Gastroesophageal sphincter (tissue), 4 donors: ENCODE data around the gene NUP153. TPM values are rescaled to one million over a fixed set of nuclear protein-coding genes. Genes with fewer than 3 reads are reported as not detected.
A peak's percentile ranks its signal among the peaks of the same experiment; 100 is the strongest.

ENCODE experiments used
- ATAC-seq: fragments of 150-250 bp; one replicate; pipeline ENCODE4 v1.9.1; 2016; ENCODE audit warnings: mild to moderate bottlenecking, moderate library complexity
- H3K27ac ChIP-seq, 4 donors: fragments of 200-600 bp; sonication (generic) in 3 of 4; 1 replicate in 3 of 4; 2 replicates in 1 of 4; pipeline ENCODE4 v1.5.1; 2016 to 2019
- H3K27me3 ChIP-seq: fragments of 200-600 bp; sonication (generic); one replicate; pipeline ENCODE4 v1.5.1; 2019
- H3K36me3 ChIP-seq, 2 donors: fragments of 200-600 bp; sonication (generic); one replicate each; pipeline ENCODE4 v1.5.1; 2019; ENCODE audit warnings: control low read depth in 1 of 2
- H3K4me1 ChIP-seq, 3 donors: fragments of 200-600 bp; sonication (generic); 1 replicate in 2 of 3; 2 replicates in 1 of 3; pipeline ENCODE4 v1.5.1; 2016 to 2019; ENCODE audit warnings: control low read depth in 2 of 3
- H3K4me3 ChIP-seq, 2 donors: fragments of 200-600 bp; sonication (generic); one replicate each; pipeline ENCODE4 v1.5.1; 2019; ENCODE audit warnings: mild to moderate bottlenecking in 1 of 2, moderate library complexity in 1 of 2
- H3K9me3 ChIP-seq, 3 donors: fragments of 200-600 bp; sonication (generic); one replicate each; pipeline ENCODE4 v1.5.1; 2017 to 2019; ENCODE audit warnings: control low read depth in 2 of 3
- CTCF ChIP-seq, 4 experiments: fragments of 200-600 bp in 2 of 4; fragments of 450-650 bp in 2 of 4; sonication (generic) in 1 of 4; IDR thresholded peaks; one replicate each; pipeline ENCODE4 v1.5.1; 2017 to 2019; ENCODE audit warnings: antibody characterized with exemption in 4 of 4, mild to moderate bottlenecking in 2 of 4, moderate library complexity in 2 of 4
- EP300 ChIP-seq: sonication (generic); formaldehyde crosslinking; IDR thresholded peaks from one replicate; pipeline ENCODE4 v1.6.1; 2017; ENCODE audit warnings: antibody characterized with exemption, mild to moderate bottlenecking
- POLR2A ChIP-seq, 2 donors: fragments of 450-650 bp; IDR thresholded peaks; one replicate each; pipeline ENCODE4 v1.6.1; 2017; ENCODE audit warnings: antibody characterized with exemption in 2 of 2, mild to moderate bottlenecking in 2 of 2, moderate library complexity in 1 of 2
- POLR2AphosphoS5 ChIP-seq: sonication (generic); formaldehyde crosslinking; IDR thresholded peaks from one replicate; pipeline ENCODE4 v1.6.1; 2017; ENCODE audit warnings: antibody characterized with exemption
- WGBS, 2 donors: methylation state at CpG; one replicate each; pipeline ENCODE4 v1.1.5; 2018; ENCODE audit warnings: low coverage in 1 of 2; 5-methylcytosine and 5-hydroxymethylcytosine counted together
- total RNA-seq, 4 donors: library from RNA; depleted of rRNA; stranded (reverse); fragments of >200 nt; gene quantifications; one replicate each; pipeline ENCODE4 v1.1.0, GENCODE V29; 2016

The NUP153 gene
- total RNA-seq, 4 donors from 2014 or later: 28.8 to 41.6 (median 31.2) TPM

- Histone ChIP-seq H3K27me3 (no peaks in the 10 kb centered on the region), H3K36me3 (no peaks in the 10 kb centered on the region), H3K27ac (peak overlapping the region in 3 of 4 donors; percentile 95 to 99 (median 97)), H3K4me1 (peaks cover 0 to 34% (median 12%) of the 10 kb centered on the region in 3 donors), H3K4me3 (peak overlapping the region; percentile 66 to 79), H3K9me3 (no peaks in the 10 kb centered on the region)
- WGBS, 2 donors: 22 to 38% methylated on average over 5 of the region's 5 CpGs
- TF ChIP-seq POLR2A (IDR thresholded peaks at IDR 0.05) (no peak), EP300 (no peak), CTCF (IDR thresholded peaks at IDR 0.05) (no peak)
- ATAC-seq: no peak
Observed at GRCh38 chr6:17707371-17707651, 586 bp upstream of the NUP153 start.

GRCh38 chr6:17705778-17706579 is 746 bp downstream of the NUP153 start:
- WGBS, 2 donors: 0% methylated on average over 2 to 4 of the region's 58 CpGs

GRCh38 chr6:17705428-17705777 is 1.3 kb downstream of the NUP153 start:
- Histone ChIP-seq H3K4me1 (peaks cover 0 to 52% (median 16%) of the 10 kb centered on the region in 3 donors), H3K27me3 (no peaks in the 10 kb centered on the region), H3K27ac (peak overlapping the region; percentile 93 to 99 (median 96)), H3K4me3 (peak overlapping the region; percentile 66 to 79), H3K9me3 (no peaks in the 10 kb centered on the region), H3K36me3 (no peaks in the 10 kb centered on the region)
- peak; percentile 14 for ATAC-seq
- TF ChIP-seq POLR2A (IDR thresholded peaks at IDR 0.05) (no peak), POLR2AphosphoS5 (no peak), EP300 (no peak), CTCF (IDR thresholded peaks at IDR 0.05) (no peak)
- 0% methylated on average over 6 to 10 of the region's 10 CpGs for WGBS, 2 donors

More at GRCh38 chr6:17705778-17706579, 746 bp downstream of the NUP153 start:
- Histone ChIP-seq H3K4me3 (peak overlapping the region; percentile 66 to 79), H3K27ac (peak overlapping the region; percentile 93 to 99 (median 96)), H3K36me3 (no peaks in the 10 kb centered on the region), H3K27me3 (no peaks in the 10 kb centered on the region), H3K9me3 (no peaks in the 10 kb centered on the region), H3K4me1 (peaks cover 0 to 48% (median 16%) of the 10 kb centered on the region in 3 donors)
- TF ChIP-seq EP300 (no peak), POLR2AphosphoS5 (no peak), POLR2A (IDR thresholded peaks at IDR 0.05) (no peak), CTCF (IDR thresholded peaks at IDR 0.05) (peak in 2 of 4 experiments; percentile 9 to 20)
- peak; percentile 77 for ATAC-seq

GRCh38 chr6:17703256-17703694 is 3.5 kb downstream of the NUP153 start:
- Histone ChIP-seq H3K27me3 (no peaks in the 10 kb centered on the region), H3K27ac (peak overlapping the region in 3 of 4 donors; percentile 52 to 99 (median 95)), H3K36me3 (no peaks in the 10 kb centered on the region), H3K4me3 (no peak overlapping the region), H3K9me3 (no peaks in the 10 kb centered on the region), H3K4me1 (peaks cover 0 to 62% (median 16%) of the 10 kb centered on the region in 3 donors)
- ATAC-seq: no peak
- 8 to 13% methylated on average over 1 of the region's 1 CpG for WGBS, 2 donors
- TF ChIP-seq CTCF (IDR thresholded peaks at IDR 0.05) (no peak), EP300 (no peak), POLR2AphosphoS5 (peak; percentile 79)
